ENCODE measurements around the gene PLEKHA7.

PLEKHA7 gene

GRCh38 chr11:16902182-16902581, 112.0 kb downstream of the PLEKHA7 start:
- peaks cover 7% of the 10 kb centered on the region for H3K27me3 ChIP-seq (ENCODE audit: insufficient read depth, poor library complexity, severe bottlenecking)
- no peak overlapping the region for H3K4me3 ChIP-seq (replicated peaks; ENCODE audit: insufficient read depth, low read length)
- no peak for TF ChIP-seq POLR2AphosphoS5 (IDR thresholded peaks at IDR 0.05; ENCODE audit: low read depth)
- no peak for TF ChIP-seq REST (IDR thresholded peaks at IDR 0.05; ENCODE audit: insufficient replicate concordance, low read depth)
- no peak for TF ChIP-seq GABPA (IDR thresholded peaks at IDR 0.05; ENCODE audit: low read depth)
- TF ChIP-seq, protein P1, sequence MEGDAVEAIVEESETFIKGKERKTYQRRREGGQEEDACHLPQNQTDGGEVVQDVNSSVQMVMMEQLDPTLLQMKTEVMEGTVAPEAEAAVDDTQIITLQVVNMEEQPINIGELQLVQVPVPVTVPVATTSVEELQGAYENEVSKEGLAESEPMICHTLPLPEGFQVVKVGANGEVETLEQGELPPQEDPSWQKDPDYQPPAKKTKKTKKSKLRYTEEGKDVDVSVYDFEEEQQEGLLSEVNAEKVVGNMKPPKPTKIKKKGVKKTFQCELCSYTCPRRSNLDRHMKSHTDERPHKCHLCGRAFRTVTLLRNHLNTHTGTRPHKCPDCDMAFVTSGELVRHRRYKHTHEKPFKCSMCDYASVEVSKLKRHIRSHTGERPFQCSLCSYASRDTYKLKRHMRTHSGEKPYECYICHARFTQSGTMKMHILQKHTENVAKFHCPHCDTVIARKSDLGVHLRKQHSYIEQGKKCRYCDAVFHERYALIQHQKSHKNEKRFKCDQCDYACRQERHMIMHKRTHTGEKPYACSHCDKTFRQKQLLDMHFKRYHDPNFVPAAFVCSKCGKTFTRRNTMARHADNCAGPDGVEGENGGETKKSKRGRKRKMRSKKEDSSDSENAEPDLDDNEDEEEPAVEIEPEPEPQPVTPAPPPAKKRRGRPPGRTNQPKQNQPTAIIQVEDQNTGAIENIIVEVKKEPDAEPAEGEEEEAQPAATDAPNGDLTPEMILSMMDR (IDR thresholded peaks at IDR 0.05; ENCODE audit: insufficient read depth, low read length), result no peak
- no peak for TF ChIP-seq SPI1 (IDR thresholded peaks at IDR 0.05; ENCODE audit: borderline replicate concordance, low read depth)
- DNase-seq (ENCODE audit: low read depth in 1 of 2, low spot score in 1 of 2), result no peak
- H3K27ac ChIP-seq (replicated peaks), result no peak overlapping the region

- TF ChIP-seq, protein P1 (IDR thresholded peaks at IDR 0.05; ENCODE audit: insufficient read depth, low read length), result no peak
- no peak for TF ChIP-seq REST (IDR thresholded peaks at IDR 0.05; ENCODE audit: insufficient replicate concordance, low read depth)
- no peak for TF ChIP-seq SPI1 (IDR thresholded peaks at IDR 0.05; ENCODE audit: borderline replicate concordance, low read depth)
- TF ChIP-seq POLR2AphosphoS5 (IDR thresholded peaks at IDR 0.05; ENCODE audit: low read depth), result no peak
- TF ChIP-seq GABPA (IDR thresholded peaks at IDR 0.05; ENCODE audit: low read depth), result no peak
- no peak overlapping the region for H3K4me3 ChIP-seq (replicated peaks; ENCODE audit: insufficient read depth, low read length)
- no peak overlapping the region for H3K27ac ChIP-seq (replicated peaks)
- DNase-seq (ENCODE audit: low read depth in 1 of 2, low spot score in 1 of 2), result no peak
- H3K27me3 ChIP-seq (ENCODE audit: insufficient read depth, poor library complexity, severe bottlenecking), result peaks cover 9% of the 10 kb centered on the region
These were observed 113.7 kb downstream of the PLEKHA7 start for GRCh38 chr11:16900491-16900890.

GRCh38 chr11:16899708-16900303, 114.4 kb downstream of the PLEKHA7 start:
- DNase-seq (ENCODE audit: low read depth in 1 of 2, low spot score in 1 of 2), result no peak
- Histone ChIP-seq H3K27me3 (ENCODE audit: insufficient read depth, poor library complexity, severe bottlenecking) (peaks cover 10% of the 10 kb centered on the region), H3K4me3 (replicated peaks; ENCODE audit: insufficient read depth, low read length) (no peak overlapping the region), H3K27ac (replicated peaks) (no peak overlapping the region)
- TF ChIP-seq POLR2AphosphoS5 (IDR thresholded peaks at IDR 0.05; ENCODE audit: low read depth) (no peak), GABPA (IDR thresholded peaks at IDR 0.05; ENCODE audit: low read depth) (no peak), REST (IDR thresholded peaks at IDR 0.05; ENCODE audit: insufficient replicate concordance, low read depth) (no peak), SPI1 (IDR thresholded peaks at IDR 0.05; ENCODE audit: borderline replicate concordance, low read depth) (no peak)
- TF ChIP-seq, protein P1 (IDR thresholded peaks at IDR 0.05; ENCODE audit: insufficient read depth, low read length), result no peak
